IPS DF 6.9 (cell line): ENCODE data around the gene IL12A.

Experiments used
- DNase-seq: peaks from one replicate; pipeline ENCODE4 v3.0.0-alpha.2; 2013; ENCODE audit warnings: low read depth, low spot score
- H3K27ac ChIP-seq: one replicate; pipeline ENCODE4 v1.5.1; 2013; ENCODE audit warnings: low read length, control low read depth
- H3K27me3 ChIP-seq: 2 replicates; pipeline ENCODE4 v1.6.1; 2013; ENCODE audit warnings: mild to moderate bottlenecking, low read length; ENCODE audit not compliant: control insufficient read depth, insufficient read depth
- H3K36me3 ChIP-seq: 2 replicates; pipeline ENCODE4 v1.6.1; 2013; ENCODE audit warnings: low read length; ENCODE audit not compliant: control insufficient read depth, insufficient read depth
- H3K4me1 ChIP-seq: 2 replicates; pipeline ENCODE4 v1.6.1; 2013; ENCODE audit warnings: low read length; ENCODE audit not compliant: control insufficient read depth, insufficient read depth
- H3K4me3 ChIP-seq: 2 replicates; pipeline ENCODE4 v1.5.1; 2013; ENCODE audit warnings: mild to moderate bottlenecking, low read length
- H3K9me3 ChIP-seq: 2 replicates; pipeline ENCODE4 v1.6.1; 2013; ENCODE audit warnings: low read length, inconsistent platforms; ENCODE audit not compliant: control insufficient read depth, insufficient read depth
- WGBS: extraction: QIAGEN DNeasy Blood & Tissue Kit; methylation state at CpG from one replicate; pipeline ENCODE4 v1.1.7; 2013; ENCODE audit warnings: mixed read lengths, missing lambda C conversion rate; ENCODE audit not compliant: insufficient read length, insufficient coverage; 5-methylcytosine and 5-hydroxymethylcytosine counted together

The IL12A gene

GRCh38 chr3:159991591-159991990, 3.0 kb downstream of the IL12A start:
- Histone ChIP-seq H3K9me3 (no peaks in the 10 kb centered on the region), H3K27ac (no peak overlapping the region), H3K27me3 (no peaks in the 10 kb centered on the region), H3K4me1 (no peaks in the 10 kb centered on the region), H3K36me3 (no peaks in the 10 kb centered on the region), H3K4me3 (no peak overlapping the region)
- WGBS, result no CpG with 5 or more reads among the region's 1 CpG
- no peak for DNase-seq

DNA sequence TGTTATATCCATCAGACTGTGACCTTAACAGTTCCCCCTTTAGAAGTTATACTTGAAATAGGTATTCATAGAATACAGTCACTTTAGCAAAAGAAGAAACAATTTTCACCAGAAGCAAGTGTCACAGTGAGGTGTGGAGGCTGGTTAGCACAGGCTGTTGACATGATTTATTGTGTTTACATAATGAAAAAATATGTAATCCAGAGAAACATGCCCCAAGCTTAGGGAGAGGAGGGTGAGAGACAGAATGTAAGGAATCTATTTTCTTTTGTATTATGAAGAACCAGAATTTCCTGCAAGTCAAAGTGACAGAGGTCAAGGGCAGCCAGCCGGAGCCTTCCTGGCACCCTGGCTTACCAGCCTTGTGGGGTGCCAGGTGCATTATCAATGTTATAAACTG, 4.0 kb downstream of the IL12A start:
- no CpG with 5 or more reads among the region's 1 CpG for WGBS
- Histone ChIP-seq H3K9me3 (no peaks in the 10 kb centered on the region), H3K36me3 (no peaks in the 10 kb centered on the region), H3K27me3 (no peaks in the 10 kb centered on the region), H3K4me3 (no peak overlapping the region), H3K4me1 (no peaks in the 10 kb centered on the region), H3K27ac (no peak overlapping the region)
- DNase-seq, result no peak

DNA sequence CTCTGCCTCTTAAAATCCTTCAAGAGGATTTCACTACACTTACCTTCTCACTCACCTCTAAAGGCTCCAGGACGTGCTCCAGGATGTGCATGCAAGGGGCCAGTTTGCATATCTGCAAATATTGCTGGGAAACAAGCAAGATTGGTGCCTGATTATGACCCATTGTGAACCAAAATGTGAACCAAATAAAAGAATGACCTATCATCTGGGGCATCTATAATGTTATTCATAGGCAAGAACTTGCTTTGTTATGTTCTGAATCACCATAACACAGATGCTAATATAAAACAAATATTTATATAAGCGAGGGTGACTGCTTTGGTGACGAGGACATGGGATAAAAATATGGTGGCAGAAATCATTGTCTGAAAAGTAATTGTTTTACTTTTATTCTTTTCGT, 5.5 kb downstream of the IL12A start:
- no peaks in the 10 kb centered on the region for H3K4me1 ChIP-seq
- no peak overlapping the region for H3K4me3 ChIP-seq
- WGBS, result no CpG with 5 or more reads among the region's 4 CpGs
- no peak for DNase-seq
- no peak overlapping the region for H3K27ac ChIP-seq
- H3K9me3 ChIP-seq, result no peaks in the 10 kb centered on the region
- no peaks in the 10 kb centered on the region for H3K36me3 ChIP-seq
- no peaks in the 10 kb centered on the region for H3K27me3 ChIP-seq

DNA sequence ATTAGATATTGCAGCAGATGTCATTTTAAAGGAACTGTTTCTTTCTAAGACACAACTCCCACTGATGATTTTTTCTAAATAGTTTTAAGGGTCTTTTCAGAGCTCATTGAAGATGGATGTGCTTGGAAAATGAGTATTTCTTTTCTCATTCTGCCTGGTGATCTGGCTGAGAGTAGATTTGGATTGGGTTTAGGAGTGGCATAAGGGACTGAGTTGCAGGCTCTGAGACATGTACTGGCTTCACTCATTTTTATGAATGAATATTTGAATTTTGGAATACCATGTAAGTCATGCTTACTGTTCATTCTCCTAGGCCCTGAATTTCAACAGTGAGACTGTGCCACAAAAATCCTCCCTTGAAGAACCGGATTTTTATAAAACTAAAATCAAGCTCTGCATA, 6.5 kb downstream of the IL12A start:
- no peaks in the 10 kb centered on the region for H3K36me3 ChIP-seq
- no CpG with 5 or more reads among the region's 1 CpG for WGBS

DNA sequence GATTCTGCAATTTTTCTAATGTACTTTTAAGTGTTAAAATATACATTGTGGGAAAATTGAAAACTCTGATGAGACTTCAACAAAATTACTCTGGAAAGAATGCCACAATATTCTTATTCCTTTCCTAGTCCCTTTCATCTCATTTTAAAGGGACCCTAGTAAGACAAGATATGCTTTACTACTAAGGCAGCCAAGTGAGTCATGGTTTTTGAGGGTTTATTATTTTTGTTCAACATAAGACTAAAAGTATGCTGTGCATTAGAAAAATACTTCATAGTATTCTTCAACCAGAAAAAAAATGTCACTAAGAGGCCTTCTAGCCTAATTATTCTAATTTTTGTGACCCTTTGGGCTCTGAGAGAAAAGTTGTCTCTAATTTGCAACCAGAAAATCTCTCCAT, 7.4 kb downstream of the IL12A start:
- H3K36me3 ChIP-seq, result no peaks in the 10 kb centered on the region
- no peaks in the 10 kb centered on the region for H3K9me3 ChIP-seq
- no peak overlapping the region for H3K27ac ChIP-seq
- no peaks in the 10 kb centered on the region for H3K4me1 ChIP-seq
- H3K4me3 ChIP-seq, result no peak overlapping the region
- H3K27me3 ChIP-seq, result no peaks in the 10 kb centered on the region
- DNase-seq, result no peak

More for the DNA sequence above, 6.5 kb downstream of the IL12A start:
- H3K9me3 ChIP-seq, result no peaks in the 10 kb centered on the region
- no peaks in the 10 kb centered on the region for H3K4me1 ChIP-seq
- H3K27me3 ChIP-seq, result no peaks in the 10 kb centered on the region
- H3K27ac ChIP-seq, result no peak overlapping the region
- H3K4me3 ChIP-seq, result no peak overlapping the region
- DNase-seq, result no peak

GRCh38 chr3:159996959-159997358, 8.3 kb downstream of the IL12A start:
- no CpG with 5 or more reads among the region's 7 CpGs for WGBS
- H3K36me3 ChIP-seq, result no peaks in the 10 kb centered on the region
- H3K27ac ChIP-seq, result no peak overlapping the region
- no peak overlapping the region for H3K4me3 ChIP-seq
- no peaks in the 10 kb centered on the region; the same call in 1 of the 2 replicates for H3K27me3 ChIP-seq
- H3K4me1 ChIP-seq, result no peaks in the 10 kb centered on the region
- H3K9me3 ChIP-seq, result no peaks in the 10 kb centered on the region
- no peak for DNase-seq

DNA sequence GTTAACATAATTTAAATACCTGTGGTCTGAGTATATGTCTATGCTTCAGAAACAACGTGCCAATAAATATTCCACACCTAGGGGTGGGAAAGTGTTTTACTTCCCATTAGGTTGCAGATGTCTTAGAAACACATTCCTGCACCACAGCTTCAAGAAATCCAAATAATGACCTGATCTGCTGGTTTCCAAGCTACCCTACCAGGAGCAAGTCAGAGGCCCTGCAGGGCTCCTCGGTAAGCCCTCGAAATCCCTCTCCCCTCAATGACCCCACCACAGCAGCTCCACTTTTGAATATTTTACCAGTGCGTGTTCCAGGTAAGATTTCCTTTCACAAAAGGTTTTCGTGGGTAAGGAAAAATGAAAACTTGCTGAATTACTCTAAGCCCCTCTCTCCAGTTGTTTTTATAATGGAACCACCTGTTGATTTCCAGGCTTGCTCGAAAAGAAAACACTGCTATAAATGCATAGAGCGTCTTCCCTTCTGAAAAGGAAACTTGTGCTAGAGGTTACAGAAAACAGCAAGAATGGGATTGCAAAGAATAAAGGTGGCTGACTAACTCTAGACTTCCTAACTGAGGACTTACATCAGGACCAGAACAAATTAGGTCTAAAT, 12.6 kb downstream of the IL12A start:
- H3K36me3 ChIP-seq, result no peaks in the 10 kb centered on the region
- no peak overlapping the region for H3K27ac ChIP-seq
- WGBS, result no CpG with 5 or more reads among the region's 7 CpGs
- H3K4me3 ChIP-seq, result no peak overlapping the region
- H3K4me1 ChIP-seq, result no peaks in the 10 kb centered on the region
- H3K27me3 ChIP-seq, result no peaks in the 10 kb centered on the region; the same call in 1 of the 2 replicates
- no peak for DNase-seq
- H3K9me3 ChIP-seq, result no peaks in the 10 kb centered on the region

DNA sequence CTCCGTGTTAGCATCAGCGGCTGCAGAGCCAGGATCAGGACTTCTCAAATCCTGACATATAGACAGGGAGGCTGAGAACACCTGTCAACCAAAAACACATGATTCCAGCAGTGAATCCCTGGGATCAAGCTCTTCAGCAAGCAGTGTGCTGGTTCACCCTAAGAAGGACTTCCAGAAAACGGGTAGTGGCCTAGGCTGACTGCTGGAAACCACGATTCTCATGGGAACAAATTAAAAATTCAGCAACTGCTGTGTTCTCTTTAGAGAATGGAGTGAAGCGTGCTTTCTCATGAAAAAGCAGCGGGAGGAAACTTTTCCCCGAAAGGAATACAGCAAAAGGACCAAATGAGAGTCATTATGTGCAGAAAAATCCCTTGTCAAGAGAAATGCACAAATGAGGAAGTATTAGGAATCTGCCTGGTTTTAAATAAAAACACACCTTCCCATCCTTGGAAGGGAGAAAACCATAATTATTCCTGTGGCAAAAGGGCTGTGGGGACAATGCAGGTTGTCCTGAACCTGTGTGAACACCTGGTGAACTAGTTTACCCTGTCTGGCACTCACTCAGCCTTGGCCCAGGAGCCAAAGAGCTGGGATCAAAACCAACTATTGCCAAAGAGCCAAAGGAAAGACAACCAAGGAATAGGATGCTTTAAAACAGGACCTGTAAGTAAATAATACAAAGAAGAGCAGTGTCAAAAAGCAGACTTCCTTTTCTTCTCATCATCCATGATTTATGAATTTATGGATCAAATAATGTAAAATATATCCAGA, 13.4 kb downstream of the IL12A start:
- H3K4me1 ChIP-seq, result no peaks in the 10 kb centered on the region
- no peaks in the 10 kb centered on the region for H3K9me3 ChIP-seq
- H3K4me3 ChIP-seq, result no peak overlapping the region
- DNase-seq, result no peak
- no CpG with 5 or more reads among the region's 7 CpGs for WGBS
- no peaks in the 10 kb centered on the region for H3K36me3 ChIP-seq
- no peak overlapping the region for H3K27ac ChIP-seq
- H3K27me3 ChIP-seq, result no peaks in the 10 kb centered on the region; the same call in 1 of the 2 replicates

DNA sequence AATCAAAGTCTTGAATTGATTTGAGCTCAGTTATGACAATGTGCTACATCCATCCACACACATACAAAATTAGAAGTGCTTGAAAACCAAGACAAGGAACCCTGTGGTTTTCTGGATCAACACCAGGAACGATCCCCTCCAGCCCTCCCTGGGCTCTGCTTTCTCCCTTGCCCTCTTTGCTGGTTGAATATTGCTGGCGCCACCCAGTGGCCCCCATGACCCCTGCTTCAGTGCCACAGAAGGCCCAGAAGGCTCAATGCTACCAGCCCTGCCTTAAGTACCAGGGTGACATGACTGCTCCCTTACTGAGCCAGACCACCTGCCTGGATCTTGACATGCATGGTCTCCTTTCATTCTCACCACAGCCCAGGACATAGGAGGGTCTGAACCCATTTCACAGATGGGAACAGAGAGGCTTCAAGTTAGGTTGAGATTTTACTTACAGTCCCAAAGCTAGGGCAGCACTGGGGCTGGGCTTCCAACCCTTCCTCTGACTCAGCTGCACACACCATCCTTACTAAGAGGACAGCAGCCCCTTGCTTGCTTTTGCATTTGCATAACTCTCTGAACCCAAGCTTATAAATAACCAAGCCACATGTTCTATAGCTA, 15.0 kb downstream of the IL12A start:
- no peaks in the 10 kb centered on the region; the same call in 1 of the 2 replicates for H3K27me3 ChIP-seq
- WGBS, result no CpG with 5 or more reads among the region's 2 CpGs
- DNase-seq, result peak; percentile 50

GRCh38 chr3:160005004-160005403, 16.4 kb downstream of the IL12A start:
- no peaks in the 10 kb centered on the region for H3K9me3 ChIP-seq
- no peaks in the 10 kb centered on the region for H3K36me3 ChIP-seq
- DNase-seq, result no peak
- H3K4me1 ChIP-seq, result no peaks in the 10 kb centered on the region
- no peak overlapping the region for H3K4me3 ChIP-seq
- no peak overlapping the region for H3K27ac ChIP-seq
- no peaks in the 10 kb centered on the region; the same call in 1 of the 2 replicates for H3K27me3 ChIP-seq

More for the DNA sequence above, 15.0 kb downstream of the IL12A start:
- Histone ChIP-seq H3K4me3 (no peak overlapping the region), H3K9me3 (no peaks in the 10 kb centered on the region), H3K36me3 (no peaks in the 10 kb centered on the region), H3K4me1 (no peaks in the 10 kb centered on the region), H3K27ac (no peak overlapping the region)
